ENCODE measurements around the gene PRKCH.

PRKCH gene

DNA sequence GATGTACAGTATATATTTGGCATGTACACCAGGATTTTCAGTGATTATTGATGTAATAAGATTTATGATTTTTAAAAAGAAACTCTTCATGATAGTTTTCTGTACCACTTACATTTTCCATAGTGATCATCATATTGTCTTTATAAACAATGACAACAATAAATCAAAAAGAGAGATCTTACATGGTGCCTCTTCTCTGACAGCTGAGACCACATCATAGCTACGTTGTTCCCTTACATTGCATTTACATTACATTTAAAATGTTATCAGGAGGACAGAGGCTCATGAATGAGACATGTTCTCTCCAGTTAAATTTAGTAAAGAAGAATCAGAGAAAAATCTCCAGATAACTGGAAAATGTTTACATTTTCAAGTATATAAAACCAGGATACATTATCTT lies 112.4 kb downstream of the PRKCH start:
- no peak for DNase-seq

DNA sequence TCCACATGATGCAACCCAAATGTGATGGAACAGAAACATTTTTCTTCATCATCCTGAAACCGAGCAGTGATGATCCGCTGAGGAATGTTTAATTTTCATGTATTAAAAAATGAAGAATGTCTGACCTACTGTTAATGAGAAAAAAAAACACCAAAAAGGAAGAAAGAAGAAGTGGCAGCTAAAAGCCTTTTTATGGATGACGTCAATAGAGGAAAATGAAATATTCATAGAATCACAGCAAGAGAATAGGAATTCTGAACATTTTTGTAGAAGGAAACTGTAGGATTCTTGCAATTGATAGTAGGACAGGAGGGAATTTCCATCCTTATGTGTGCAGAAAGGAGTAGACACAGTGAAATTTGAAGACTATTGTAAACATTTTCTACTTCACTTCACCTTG lies 112.9 kb downstream of the PRKCH start:
- DNase-seq: no peak

DNA sequence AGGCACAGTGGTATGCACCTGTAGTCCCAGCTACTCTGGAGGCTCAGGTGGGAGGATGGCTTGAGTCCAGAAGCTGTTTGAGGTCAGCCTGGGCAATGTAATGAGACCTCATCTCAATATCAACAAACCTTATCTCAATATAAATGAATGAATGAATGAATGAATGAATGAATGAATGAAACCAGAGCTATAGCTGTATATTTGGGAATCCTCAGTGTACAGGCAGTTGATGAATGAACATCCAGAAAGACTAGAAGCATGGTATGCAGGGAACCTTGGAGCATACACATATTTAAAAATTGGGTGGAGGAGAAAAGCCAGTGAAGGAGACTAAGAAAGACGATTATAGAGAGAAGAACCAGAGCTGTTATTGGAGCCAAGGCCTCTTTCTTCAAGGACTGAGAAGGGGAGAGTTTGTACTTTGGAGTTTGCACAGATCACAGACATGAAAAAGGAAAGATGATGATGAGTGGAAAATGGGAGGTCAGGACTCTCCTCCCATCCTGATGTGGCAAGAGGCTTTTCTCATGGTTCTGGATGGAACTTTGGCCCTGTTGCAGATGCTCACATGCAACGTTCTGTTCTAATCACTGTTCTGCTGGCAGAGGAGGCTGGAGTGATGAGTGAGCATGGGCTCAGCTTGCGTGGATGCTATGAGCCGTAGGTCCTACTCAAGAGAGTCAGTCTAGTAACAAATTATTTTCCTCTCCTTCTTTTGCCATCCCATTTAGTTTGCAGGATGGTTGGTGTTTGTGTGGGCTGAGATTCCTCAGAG lies 114.4 kb downstream of the PRKCH start:
- DNase-seq: no peak

DNA sequence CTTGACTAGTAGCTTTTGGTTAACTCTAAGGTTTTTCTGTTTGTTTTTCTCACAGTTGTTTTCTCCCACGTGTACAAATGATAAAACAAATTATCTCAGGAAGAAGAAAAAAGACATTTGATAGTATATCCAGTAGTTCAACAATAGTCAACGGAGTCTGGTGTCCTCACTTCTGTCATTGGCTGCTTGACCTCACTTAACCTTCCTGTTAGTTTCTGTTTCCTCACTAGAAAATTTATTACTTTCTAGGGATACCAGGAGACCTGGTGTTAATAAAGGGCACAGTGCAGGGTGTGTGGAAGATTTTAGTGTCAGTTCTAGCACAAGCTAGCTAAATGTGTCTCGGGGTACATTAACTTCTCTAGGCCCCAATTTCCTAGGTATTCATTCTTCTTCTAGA lies 116.0 kb downstream of the PRKCH start:
- DNase-seq: no peak

DNA sequence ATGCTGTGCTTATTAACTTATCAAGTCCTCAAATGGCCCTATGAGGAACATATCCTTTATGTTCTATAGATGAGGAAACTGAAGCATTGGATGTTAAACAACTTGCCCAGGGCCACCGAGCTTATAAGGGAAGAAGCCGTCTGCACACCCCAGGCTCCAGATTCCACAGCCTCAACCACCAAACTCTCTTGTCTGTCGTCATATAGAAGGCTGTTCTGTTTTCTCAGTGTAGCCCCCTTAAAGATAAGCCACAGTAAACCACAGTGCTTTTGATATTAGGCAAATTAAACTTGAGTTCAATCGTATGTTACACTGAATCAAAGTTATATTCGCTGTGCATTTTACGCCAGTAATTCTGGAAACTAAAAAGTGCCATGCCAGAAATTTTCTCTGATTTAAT lies 116.7 kb downstream of the PRKCH start:
- no peak for DNase-seq

DNA sequence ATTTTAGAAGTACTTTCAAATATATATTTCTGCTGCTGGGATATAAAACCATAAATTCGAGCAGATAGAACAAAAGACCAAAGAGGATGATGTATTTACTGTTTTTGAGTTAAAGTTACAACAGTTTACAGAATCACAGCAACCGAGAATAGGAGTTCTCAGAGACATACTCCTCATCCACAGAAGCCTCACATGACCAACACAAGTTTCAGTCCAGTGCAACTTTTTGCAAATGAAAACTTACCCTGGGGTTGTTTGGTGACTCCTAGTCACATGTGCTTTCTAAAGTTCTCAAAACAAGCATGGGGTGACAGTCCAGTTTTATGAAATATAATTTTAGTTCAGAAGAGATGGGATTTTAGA lies 117.1 kb downstream of the PRKCH start:
- no peak for DNase-seq

DNA sequence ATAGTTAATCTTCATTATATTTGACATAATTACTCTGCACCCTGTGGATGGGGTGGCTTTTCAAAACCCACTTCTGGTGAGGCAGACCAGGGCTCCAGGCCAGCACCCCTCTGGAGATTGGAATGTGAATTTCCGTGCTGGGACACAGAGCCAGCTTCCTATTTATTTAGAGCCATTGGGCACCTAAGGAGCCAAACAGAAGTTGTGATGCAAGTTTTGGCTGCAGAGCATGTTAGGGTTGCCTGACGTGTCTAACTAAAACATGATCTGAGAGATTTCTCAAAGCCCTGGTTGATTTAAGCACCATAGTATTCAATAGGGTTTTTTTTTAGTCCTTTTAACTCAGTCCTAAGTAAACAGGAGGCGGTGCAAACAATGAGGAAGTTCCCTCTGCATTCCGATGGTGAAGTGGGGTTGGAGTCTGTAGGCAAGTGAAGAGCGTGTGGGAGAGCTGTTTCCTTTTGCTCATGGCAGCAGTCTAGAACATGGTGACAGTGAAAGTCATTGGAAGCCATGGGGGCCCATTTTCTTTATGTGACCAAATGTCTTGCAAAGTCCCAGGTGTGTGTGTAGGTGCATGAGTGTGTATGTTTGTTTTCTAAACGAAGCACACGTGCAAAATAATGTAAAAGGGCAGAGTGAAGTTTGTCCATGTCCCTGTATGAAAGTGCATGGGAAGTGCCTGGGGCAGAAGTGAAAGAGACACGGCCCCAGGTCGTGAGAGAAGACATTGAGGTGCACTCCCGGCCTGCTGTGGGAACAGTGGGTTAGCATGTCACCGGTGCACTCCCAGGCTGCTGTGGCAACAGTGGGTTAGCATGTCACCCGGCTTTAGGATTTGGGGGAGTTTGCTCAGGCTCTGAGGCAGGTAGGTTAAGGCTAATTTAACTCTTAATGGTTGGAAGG lies 117.7 kb downstream of the PRKCH start:
- DNase-seq: no peak

DNA sequence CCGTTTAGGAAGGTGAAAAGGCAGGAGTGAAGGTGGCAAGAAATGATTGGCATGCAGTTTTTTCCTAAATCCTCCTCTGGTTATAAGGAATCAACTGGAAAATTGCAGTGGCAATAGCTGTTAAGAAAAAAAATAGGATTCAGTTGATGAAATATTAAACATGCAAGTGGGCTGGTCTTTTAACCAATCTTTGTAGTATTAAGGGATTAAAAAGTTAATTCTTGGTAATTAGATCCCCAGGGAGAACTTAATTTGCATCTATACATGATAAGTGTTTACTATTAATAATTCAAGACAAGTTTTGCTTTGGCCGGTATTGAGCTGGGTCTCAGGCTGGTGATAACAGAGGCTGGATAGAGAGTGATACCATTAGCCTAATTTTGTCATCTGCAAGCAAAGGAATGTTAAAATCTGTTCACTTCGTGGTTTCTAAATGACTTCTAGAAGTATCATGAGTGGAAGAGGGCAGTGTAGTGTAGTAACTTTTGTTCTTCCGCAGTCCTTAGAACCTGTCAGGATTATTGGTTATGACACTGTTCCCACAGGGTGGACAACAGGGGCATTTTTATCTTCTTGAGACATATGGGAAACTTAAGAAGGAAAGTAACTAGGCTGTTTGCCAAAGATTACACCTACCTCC lies 118.5 kb downstream of the PRKCH start:
- DNase-seq: no peak

DNA sequence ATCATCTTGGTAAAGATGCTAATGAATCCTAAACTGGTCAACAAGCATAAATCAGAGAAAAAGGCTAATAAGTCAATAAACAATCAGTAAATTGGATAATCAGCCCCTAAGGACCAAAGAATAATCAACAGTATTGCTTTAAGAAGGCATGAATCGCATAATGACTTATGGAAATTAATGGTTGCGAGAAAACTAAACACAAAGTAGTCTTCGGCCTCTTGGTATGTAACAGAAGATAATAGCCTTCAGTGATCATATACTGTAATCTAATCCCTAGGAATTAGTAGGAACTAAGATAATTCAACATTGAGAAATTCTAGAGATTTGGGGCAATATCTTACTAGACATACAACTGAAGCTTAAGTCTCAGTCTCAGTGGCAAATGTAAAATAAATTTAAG lies 122.1 kb downstream of the PRKCH start:
- no peak for DNase-seq

DNA sequence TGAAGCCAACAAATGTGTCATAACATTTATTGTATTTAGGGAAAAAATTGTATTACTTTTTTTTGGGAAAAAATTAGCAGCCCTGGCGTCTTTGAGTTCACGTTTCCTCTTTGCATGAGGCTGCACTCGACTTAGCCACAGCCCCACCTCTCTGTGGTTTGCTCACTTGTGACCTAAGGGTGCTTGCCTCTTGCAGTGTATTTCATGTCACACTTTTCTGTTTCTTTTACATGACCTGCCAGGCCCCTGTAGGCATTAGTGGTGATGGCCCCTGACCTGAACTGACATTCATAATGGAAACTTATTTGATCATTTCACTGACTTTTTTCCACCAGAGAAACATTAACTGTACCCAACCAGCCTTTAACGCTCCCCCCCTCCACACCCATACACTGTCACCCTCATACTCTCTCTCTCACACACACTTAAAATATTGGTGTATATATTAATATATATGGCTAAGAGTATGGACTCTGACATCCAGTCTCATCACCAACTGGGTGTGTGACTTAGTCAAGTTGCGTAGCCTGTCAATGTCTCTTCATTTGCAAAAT lies 122.9 kb downstream of the PRKCH start:
- no peak for DNase-seq

DNA sequence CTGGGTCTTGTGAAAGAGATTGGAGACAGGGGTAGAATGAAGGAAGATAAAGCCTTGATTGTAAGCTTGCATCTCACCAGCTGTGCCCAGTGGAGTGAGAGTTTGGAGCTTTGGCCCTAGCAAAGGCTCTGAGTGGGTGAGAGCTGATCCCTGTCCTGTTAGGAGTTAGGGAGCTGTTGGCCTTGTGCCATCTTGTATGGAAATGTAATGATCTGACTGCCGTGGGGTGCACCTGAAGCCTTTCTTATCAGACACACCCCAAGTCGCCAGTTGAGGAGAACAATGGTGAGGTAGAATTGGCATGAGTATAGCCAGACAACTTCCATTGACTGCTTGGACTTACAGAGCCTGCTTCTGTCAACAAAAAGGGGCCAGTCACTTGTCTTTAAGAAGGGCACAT lies 130.1 kb downstream of the PRKCH start:
- DNase-seq: no peak

DNA sequence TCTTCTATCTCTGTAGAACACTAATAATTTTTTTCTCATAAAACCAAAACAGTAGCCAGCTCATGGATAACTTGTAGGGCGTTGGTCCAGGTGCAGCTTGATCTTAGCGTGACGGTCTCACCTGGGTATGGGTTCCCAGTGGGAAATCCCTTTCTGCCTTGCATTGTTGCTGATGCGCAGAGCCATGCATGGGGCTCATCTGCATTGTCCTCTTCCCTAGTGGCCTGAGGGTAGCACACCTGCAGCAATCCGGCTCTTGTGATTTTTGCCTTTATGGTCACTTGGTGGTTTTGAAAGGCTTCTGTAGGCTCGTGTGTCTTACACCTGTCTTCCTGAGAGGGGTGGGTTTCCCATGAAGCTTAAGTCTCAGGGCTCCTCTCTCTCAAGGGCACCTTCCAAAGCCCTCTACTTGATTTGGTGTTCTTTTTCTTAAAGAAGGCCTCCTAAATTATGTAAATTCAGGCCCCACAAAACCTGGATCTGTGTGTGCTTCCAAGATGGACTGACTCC lies 130.6 kb downstream of the PRKCH start:
- no peak for DNase-seq

DNA sequence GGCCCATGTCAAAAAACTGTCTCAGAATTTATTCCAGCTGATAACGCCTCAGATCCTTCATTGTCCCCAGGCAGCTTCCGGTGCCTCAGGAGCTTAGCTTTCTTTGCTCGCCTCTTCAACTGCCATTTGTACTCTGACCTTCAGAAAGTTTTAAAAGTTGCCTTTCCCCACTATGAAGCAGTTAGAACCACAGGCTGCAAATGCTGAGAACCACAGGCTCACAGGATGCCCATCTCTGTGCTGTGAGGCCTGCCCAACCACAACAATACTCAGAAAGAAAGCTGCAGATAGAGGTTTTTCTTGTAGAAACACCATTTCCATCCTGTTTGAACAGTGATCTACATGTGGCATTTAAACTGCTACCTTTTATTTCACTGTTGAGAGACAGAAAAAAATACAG lies 131.1 kb downstream of the PRKCH start:
- DNase-seq: no peak

DNA sequence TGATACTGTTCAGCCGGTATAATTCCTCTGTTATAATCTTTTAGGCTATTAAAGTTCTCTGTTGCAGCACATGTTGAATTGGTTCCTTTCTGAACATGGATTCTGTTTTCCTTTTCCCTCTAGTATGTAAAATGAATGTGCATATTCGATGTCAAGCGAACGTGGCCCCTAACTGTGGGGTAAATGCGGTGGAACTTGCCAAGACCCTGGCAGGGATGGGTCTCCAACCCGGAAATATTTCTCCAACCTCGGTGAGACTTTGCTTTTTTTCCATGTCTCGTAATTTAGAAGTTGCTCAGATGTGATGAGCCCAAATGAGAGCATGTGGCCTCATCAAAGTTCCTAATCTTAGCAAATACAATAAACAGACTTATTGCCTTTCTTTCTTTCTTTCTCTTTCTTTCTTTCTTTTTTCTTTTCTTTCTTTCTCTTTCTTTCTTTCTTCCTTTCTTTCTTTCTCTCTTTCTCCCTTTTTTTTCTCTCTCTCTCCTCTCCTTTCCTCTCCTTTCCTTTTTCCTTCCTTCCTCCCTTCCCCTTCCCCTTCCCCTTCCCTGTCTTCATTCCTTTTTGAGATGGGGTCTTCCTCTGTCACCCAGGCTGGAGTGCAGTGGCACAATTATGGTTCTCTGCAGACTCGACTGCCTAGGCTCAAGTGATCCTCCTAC lies 131.9 kb downstream of the PRKCH start:
- no peak for DNase-seq

DNA sequence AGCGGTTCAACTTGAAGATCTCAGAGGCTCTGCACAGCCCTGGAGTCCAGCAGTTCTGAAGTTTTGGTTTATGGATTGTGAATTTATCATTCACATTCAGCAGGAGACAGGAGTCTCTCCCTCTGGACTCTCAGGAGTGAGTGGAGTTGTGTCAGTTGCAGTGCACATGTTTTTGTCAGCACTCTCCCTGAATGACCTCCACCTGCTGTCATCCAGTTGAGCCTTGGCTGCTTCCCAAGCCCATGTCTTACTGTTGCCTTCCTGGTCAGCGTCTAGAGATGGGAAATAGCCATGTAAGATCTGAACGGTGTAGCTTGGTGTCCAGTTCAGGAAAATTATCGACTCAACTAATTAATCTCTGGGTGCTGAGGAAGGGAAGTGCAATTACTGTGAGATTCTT lies 133.2 kb downstream of the PRKCH start:
- DNase-seq: no peak

DNA sequence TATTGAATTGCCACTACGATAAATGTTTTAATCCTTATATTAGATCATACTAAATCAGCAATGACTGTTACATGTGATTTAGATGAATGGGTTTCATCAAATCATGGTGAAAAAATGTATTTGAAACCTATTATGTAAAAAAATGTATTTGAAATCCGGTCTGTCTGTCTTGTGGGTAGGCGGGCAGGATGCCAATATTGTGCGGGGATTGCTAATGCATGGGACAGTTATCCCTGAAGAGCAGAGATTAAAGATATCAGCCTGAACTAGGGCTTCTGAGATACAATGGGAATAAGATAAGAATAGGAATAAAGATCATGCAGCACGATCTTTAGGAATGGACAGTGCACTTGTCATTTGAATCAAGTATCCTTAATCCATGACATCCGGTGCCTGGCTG lies 134.0 kb downstream of the PRKCH start:
- no peak for DNase-seq

DNA sequence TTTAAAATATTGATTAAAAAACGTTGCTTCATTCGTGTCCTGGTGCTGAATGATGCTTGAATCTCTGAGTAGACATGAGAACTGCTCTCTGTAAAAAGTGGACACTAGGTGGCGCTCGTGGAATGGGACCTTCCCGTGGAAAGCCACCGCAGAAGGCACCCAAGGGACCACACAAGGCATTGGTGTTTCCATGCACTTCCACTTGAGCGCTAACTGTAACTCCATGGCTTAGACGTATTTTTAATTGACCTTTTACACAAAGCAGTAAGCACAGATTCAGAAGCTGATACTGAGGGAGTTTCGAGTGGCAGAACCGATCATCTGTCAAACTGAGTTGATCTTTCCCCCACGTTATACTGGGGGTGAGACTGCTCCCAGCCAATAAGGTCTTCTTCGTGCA lies 135.3 kb downstream of the PRKCH start:
- no peak for DNase-seq

DNA sequence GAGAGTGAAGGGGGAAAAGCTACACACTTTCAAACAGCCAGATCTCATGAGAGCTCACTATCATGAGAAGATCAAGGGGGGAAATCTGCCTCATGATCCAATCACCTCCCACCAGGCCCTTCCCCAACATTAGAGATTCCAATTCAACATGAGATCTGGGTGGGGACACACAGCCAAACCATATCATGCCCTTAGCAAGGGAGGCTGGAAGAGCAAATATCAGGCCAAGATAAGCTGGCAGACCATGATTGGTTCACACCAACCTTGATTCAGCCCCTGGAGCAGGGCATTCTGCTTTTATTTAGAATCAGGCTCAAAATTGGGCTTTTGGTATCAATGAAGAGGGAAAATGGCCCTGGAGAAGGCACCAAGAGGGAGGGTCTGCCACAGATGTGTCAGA lies 137.4 kb downstream of the PRKCH start:
- no peak for DNase-seq

DNA sequence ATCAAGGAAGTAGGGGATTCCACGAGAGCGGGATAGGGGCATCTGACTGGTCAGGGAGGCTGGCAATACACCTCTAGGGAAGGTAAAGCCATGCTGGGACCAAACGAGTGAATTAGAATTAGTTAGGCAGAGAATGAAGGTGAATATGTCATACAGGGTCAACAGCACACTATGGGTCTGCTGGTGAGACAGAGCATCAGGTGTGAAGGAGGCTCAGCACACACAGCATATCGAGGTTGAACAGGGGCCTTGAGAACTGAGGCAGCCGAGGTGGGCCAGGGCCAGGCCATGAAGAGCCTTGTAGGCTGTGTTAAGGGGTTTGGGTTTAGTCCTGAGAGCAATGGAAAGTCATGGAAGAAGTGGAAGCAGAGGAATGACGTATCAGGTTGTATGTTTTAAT lies 137.8 kb downstream of the PRKCH start:
- no peak for DNase-seq

DNA sequence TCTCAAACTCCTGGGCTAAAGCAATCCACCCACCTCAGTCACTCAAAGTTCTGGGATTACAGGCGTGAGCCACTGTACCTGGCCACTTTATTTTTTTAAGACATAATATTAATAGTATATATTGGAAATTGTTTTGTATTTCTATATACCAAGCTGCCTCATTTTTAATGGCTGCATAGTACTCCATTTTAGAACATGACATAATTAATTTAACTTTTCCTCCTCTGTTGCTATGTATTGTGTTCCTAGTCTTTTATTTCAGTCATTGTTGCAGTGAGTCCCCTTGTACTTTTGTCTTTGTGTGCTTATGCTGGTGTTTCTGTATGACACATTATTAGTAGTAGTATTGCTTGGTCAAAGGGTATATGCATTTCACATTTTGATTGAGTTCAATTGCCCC lies 138.7 kb downstream of the PRKCH start:
- no peak for DNase-seq

DNA sequence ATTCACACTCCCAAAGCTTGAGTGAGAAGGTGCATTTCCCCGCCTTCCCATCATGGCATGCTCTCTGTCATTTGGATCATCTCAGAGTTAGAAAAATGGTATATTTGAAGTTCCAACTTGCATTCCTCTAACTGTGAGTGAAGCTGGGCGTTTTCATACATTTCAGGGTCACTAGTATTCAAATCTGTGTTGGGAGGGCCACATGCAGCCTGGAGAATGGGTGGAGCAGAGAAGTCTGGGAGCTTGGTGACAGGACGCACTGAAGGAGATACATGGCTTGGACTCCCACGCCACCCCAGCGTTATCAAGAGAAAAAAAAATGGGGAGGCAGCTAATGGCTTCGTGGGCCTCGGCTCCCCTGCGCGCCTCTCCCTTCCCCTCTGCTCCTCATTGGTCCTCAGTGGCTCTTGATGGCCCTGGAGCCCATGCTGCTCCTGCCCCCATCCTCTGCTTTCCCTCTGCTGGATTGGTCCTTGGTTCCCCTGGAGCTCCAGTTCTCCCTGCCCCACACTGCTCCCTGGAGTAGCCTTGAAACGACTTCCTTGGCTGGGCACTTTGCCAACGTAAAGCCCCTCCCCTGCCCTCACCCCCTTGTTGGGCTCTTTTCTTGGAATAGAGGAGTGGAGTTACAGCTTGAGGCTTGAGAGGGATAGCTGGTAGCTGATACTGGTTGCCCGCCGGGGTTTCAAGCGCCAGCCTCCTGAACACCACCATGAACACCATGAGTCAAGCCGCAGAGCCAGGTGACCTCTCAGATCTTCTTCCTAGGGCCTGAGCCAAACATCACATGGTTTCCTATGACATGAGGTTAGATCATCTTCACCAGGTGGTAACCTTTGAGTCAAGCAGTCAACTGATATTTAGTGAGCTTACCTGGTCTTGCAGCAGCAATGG lies 139.6 kb downstream of the PRKCH start:
- no peak for DNase-seq

DNA sequence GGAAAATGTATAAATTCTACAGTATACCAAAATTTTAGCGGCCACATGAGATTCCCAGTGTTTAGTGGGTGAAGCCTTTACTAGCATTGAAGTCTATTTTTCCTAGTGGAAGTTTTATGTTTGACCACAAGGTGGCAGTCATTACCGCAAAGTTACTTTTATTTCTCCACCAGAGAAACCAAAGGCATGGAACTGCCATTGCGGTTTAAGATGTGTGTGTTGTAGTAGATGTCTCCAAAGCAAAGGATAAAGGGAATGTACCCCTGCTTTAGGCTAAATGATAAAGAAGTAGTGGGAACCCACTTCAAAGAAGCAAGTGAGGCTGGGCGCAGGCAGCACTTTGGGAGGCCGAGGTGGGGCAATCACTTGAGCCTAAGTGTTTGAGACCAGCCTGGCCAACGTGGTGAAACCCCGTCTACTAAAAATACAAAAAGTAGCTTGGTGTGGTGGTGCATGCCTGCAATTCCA lies 140.5 kb downstream of the PRKCH start:
- DNase-seq: peak; percentile 50
